ENCODE data around the gene RPS6KA2.

DNA sequence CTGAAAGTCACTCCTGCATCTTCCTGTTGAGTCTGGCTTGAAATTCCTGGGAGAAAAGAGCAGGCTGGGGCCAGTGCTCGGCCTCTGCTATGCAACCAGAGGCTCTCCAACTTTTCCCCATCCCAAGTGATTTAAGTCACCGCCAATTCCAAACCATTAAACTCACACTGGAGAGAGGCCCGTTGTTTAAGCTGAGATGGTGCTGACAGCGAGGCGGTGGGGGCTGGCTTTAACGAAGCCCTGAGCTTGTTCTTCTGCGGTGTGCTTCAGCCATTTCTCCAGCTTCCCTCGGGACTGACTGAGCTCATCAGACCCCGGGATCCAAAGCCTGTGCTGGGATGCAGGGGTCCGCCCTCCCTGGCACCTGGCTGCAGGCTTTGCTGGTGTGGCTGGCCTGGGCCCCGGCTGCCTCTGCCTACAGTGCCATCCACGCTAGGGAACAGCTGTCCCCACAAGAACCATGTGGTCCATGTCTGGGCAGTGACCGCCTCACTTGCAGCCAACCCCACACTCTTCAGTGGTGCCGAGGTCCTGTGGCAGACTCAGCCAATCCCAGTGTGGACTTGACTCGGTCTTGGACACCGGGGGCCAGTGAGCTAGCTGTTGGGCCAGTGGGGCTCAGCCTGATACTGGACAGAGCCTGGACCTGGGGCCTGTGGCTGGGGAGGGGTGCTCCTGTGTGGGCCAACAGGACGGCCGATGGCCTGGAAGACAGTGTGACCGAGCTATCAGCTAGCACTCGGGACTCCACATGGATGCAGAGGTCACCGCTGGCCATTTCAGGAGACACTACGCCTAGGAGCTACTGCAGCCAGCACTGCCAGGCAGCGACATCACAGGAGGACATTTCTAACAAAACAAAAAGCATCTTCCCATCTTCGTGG, 61.7 kb downstream of the RPS6KA2 start:
- TF ChIP-seq, protein P1, sequence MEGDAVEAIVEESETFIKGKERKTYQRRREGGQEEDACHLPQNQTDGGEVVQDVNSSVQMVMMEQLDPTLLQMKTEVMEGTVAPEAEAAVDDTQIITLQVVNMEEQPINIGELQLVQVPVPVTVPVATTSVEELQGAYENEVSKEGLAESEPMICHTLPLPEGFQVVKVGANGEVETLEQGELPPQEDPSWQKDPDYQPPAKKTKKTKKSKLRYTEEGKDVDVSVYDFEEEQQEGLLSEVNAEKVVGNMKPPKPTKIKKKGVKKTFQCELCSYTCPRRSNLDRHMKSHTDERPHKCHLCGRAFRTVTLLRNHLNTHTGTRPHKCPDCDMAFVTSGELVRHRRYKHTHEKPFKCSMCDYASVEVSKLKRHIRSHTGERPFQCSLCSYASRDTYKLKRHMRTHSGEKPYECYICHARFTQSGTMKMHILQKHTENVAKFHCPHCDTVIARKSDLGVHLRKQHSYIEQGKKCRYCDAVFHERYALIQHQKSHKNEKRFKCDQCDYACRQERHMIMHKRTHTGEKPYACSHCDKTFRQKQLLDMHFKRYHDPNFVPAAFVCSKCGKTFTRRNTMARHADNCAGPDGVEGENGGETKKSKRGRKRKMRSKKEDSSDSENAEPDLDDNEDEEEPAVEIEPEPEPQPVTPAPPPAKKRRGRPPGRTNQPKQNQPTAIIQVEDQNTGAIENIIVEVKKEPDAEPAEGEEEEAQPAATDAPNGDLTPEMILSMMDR (optimal IDR thresholded peaks at IDR 0.05 in 1 of 3, IDR thresholded peaks at IDR 0.05 in 1 of 3, conservative IDR thresholded peaks at IDR 0.05 in 1 of 3; ENCODE audit: extremely low read depth in 1 of 3, insufficient read depth in 2 of 3, low read length in 3 of 3): no peak
- TF ChIP-seq EZH2 (IDR thresholded peaks at IDR 0.05; ENCODE audit: low read length): no peak
